GM12892 (cell line): Measurements from ENCODE around the gene NFATC4.
"Not testable (repeated sequence)": the region's sequence is repeated elsewhere in the genome, so short reads cannot be mapped to it uniquely, and the experiment has no call there.

ENCODE experiments used
- DNase-seq: peaks from one replicate; pipeline ENCODE4 v3.0.0; 2011; ENCODE audit not compliant: insufficient read length
- FAIRE-seq: peaks from 2 replicates; lab custom pipeline; 2011; peaks lifted over from hg19 to GRCh38; lab: Jason Lieb, UNC
- POLR2A ChIP-seq: IDR thresholded peaks from 2 replicates; pipeline ENCODE4 v1.6.1; 2011; ENCODE audit warnings: low read depth, low read length, control low read depth
- POLR2AphosphoS5 ChIP-seq: IDR thresholded peaks from 2 replicates; pipeline ENCODE4 v1.6.1; 2011; ENCODE audit warnings: low read depth, low read length, control low read depth
- TAF1 ChIP-seq: IDR thresholded peaks from 2 replicates; pipeline ENCODE4 v1.6.1; 2011; ENCODE audit warnings: low read depth, mild to moderate bottlenecking, control low read depth, low read length, borderline replicate concordance

NFATC4 gene

GRCh38 chr14:24385524-24385923, 17.5 kb downstream of the NFATC4 start:
- TF ChIP-seq POLR2AphosphoS5 (no peak), TAF1 (no peak), POLR2A (no peak)
- DNase-seq (no peak), FAIRE-seq (no peak)

DNA sequence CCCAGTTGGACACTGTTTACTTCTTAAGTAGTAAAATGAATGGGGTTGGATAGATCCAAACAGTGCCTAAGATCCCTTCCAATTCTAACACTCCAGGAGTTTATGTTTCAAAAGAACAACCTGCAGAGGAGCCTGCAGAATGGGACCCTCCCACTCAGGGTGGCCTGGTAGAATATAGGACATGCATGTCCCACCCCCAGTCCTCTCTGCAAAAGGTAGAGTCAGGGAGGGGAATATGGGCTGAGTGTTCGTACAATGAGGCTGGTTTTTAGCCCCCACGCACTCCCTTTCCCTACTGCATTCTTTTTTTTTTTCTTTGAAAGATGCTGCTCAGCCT, 19.0 kb downstream of the NFATC4 start:
- FAIRE-seq: no peak

DNA sequence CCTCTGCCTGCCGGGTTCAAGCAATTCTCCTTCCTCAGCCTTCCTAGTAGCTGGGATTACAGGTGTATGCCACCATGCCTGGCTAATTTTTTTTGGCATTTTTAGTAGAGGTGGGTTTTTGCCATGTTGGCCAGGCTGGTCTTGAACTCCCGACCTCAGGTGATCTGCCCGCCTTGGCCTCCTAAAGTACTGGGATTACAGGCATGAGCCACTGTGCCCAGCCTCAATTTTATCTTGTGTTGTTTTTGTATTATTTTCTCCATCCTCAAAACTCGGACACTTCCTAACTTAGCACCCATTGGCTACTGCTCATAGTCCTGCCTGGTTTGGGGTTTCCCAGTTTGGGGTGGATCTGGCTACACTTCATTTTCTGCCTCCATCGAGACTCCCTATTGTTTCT, 19.6 kb downstream of the NFATC4 start:
- DNase-seq, FAIRE-seq: not testable (repeated sequence)

More for the DNA sequence above, 19.0 kb downstream of the NFATC4 start:
- TF ChIP-seq POLR2A (no peak), TAF1 (no peak), POLR2AphosphoS5 (no peak)
- no peak for DNase-seq

DNA sequence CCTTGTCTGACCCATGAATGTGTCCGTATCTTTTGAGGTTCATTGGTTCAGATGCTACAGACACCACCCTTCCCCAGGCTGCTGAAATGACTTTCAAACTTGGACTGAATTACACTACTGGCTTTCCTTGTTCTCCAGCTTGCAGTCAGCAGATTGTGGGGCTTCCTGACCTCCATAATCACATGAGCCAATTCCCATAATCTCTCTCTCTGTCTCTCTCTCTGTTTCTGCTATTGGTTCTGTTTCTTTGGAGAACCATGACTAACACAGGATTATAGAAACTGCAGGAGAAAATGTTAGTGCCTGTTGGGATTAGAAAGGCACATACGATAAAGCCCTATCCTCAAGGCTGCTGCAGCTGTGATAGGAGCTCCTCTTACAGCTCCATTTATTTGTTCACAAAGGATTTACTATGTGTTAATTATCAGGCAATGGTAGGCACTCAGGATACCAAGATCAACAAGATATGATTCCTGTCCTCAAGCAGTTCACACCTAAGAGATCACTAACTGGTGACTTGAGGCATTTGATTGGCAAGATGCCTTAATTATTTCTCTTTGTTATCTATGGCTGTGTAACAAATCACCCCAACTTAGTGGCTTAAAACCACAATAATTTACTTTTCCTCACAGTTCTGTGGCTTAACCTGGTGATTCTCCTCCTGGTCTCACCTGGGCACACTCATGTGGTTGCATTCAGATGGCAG, 20.6 kb downstream of the NFATC4 start:
- FAIRE-seq: no peak
- TF ChIP-seq TAF1 (no peak), POLR2AphosphoS5 (no peak), POLR2A (no peak)
- DNase-seq: no peak

GRCh38 chr14:24389226-24389848, 21.4 kb downstream of the NFATC4 start:
- no peak for TF ChIP-seq TAF1
- TF ChIP-seq POLR2AphosphoS5: no peak
- no peak for TF ChIP-seq POLR2A
- FAIRE-seq: no peak
- no peak for DNase-seq

DNA sequence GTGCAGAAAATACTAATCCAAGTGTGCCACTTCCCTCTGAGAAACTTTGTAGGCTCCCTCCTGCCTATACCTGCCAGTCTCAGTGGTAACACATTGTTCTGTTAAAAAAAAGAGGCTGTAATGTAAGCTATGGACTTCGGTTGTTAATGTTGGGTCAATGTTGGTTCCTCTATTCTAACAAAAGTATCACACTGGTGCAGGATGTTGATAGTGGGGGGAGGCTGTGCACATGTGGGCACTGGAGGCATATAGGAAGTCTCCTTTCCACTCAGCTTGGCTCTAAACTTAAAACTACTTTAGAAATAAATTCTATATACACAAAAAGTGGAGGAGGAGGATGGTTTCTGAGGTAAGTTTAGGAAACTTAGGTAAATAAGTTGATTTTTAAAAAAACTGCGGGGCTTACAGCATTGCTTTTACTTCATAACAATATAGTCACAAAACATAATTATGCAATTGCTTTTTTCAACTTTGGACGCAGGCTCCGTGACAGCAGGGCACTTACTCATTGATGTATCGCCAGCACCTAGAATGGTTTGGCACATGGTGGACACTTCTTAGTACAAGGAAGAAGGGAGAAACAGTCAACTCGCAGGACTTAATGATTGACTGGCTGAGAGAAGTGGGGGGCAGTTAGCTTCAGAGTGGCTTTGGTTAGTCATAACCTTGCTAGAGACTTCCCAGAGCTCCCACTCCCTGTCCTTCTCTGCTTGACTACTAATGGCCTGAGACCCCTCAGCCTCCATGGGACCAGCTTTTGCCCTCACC, 22.9 kb downstream of the NFATC4 start:
- FAIRE-seq (no peak), DNase-seq (no peak)
- TF ChIP-seq TAF1: no peak
- TF ChIP-seq POLR2A: no peak

- no peak for TF ChIP-seq TAF1
- TF ChIP-seq POLR2A: no peak
- TF ChIP-seq POLR2AphosphoS5: no peak
- no peak for FAIRE-seq
- DNase-seq: no peak
Measured at GRCh38 chr14:24392325-24393091, 24.5 kb downstream of the NFATC4 start.

DNA sequence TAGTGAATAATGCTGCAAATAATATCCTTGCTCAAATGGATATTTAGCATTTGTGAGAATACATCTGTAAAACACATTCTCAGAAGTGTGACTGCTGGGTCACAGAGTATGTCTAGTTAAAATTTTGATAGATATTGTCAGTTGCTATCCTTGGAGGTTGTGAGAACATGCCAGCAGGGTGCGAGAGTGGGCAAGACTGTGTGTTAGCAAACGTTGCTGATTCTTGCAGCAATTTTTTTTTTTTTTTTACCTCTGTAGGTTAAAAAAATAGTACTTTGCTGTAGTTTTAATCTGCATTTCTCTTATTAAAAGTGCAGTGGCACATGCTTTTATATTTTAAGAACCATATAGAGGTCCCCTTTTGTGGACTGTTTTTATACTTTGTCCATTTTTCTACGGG, 26.3 kb downstream of the NFATC4 start:
- no peak for DNase-seq
- no peak for FAIRE-seq
- no peak for TF ChIP-seq TAF1

DNA sequence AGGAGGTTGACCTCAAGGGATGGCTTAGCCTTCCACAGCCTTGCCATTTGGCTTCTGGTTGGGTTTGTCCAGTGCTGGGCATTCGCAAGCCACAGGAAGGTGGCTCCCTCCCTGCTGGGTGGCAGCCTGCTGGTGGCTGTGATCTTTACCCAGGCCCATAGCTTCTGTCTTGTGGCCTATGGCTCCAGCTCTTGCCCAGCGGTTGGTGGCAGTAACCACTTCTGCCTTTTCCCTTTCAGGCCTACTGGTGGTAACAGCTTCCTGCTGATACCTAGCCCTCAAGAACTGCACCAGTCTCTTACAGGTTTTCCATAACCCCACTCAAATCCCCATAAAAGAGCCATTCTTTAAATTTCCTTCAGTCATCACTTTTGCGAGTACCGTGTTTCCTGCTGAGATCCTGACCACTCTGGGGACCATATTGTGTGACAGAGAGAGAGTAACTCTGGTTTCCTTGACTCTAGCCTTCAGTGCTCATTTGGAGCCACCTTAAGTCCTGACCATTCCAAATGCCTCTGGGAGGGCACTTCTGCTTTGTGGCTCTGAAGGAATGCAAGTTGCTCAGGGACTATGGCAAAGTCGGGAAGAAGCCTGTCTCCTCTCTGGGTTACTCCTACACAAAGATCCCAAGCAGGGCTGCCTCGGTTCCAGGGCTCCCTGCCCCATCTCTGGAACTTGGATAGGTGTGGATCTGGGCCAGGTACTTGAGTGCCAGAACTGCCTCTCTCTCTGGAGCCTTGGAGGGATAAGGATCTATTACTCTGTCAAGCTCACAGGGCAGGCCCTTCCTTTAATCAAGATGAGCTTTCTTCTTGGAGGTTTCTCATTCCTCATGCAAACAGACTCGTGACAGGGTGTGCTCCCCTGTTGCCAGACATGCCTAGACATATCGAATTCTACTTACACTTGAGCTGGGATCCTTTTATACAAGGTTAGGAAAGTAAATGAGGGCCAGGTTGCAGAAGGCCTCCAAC, 27.9 kb downstream of the NFATC4 start:
- FAIRE-seq (no peak), DNase-seq (no peak)
- TF ChIP-seq TAF1 (no peak), POLR2A (no peak), POLR2AphosphoS5 (no peak)

DNA sequence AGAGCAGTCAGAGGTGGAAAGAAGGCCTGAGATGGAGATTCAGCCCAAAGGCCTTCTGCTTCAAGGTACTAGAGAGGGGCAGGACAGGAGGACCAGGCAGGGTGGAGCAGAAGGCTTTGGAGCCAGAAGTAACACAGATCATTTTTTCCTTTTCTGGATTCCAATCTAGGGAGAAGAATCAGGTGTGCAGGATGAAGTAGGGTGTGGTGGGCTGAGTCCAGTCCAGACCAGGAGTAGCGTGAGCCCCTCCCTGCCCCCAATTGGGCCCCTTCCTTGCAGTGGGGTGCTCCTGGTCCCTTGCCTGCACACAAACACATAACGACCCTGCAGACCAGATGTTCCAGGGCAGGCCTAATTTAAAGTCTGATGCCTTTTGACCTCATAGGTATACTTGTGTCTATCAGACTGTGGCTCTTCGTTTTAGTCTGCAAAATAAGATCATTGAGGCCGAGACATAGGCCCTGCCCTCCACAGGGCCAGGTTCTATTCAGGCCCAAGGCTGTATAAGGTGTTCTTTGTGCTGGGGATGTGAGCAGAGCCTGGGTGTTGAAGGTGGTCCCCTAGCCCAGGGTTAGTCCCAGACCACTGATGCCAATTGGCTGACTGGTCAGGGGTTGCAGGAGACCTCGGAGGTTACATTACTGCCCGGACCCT, 29.8 kb downstream of the NFATC4 start:
- FAIRE-seq (no peak), DNase-seq (no peak)
- no peak for TF ChIP-seq TAF1
- TF ChIP-seq POLR2A: no peak
- TF ChIP-seq POLR2AphosphoS5: no peak

DNA sequence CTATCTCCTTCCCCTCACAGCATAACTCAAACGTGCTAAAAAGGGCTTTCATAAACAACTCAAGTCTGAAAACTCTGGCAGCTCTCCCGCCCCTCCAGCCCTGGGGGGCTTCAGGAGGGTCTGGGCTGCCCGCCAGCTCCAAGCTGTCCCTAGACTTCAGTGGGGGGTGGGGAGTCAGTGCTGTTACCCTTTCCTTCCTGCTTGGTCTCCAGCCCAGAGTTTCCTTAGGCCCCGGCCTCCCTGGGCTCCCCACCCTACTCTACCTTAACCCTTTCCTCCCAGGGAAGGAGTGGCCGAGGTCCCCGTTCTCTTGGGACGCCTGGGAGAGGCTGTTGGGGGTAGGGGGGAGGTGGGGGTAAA, 30.3 kb downstream of the NFATC4 start:
- no peak for DNase-seq
- no peak for FAIRE-seq
- TF ChIP-seq POLR2AphosphoS5 (no peak), POLR2A (no peak), TAF1 (no peak)
